ENCODE measurements around the gene UBE2E2.

UBE2E2 gene

DNA sequence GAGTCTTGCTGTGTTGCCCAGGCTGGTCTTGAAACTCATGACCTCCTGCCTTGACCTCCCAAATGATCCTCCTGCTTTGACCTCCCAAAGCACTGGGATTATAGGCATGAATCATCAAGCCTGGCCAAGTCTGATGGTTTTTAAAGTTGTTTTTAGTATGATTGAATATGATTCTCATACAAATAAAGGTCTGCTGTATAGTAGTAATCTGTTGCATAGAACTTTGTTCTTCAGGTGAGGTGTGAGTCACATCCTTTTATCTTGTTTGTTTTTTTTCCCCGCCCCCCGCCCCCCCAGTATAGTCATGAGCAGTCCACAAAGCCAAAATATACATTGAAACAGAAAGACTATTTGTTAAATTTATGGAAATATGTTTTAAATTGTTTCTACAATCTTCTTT lies 39.0 kb downstream of the UBE2E2 start:
- DNase-seq, result no peak

DNA sequence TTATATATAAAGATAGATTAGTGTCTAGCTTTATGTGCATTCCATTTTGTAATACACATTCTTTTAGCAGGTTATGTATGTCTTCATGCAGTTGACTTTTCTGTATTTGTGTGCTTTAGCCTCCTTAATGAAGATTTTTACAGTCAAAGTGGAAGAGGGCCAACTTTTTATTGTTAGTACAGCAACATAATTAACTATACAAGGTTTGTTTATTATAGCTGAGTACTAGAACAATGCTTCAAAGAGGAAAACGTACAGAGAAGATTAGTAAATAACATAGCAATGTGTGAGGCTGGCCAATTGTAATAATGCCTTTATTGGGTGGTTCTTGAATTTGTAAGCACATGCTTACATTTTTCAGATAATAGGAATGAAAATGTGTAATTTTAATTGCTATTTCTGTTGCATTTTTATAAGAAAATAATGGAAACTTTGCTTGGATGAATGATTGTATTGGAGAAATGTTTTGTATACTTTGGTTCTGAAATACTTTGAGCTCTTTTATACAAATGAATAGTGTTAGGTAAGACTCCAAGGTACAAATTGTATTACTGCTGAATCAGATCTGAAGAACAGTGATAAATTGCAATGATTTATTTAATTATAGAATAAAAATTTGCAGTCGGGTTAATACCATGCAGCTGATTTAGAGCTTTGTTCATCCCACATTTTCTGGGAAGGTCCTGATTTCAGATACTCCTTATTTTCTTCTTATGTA lies 41.4 kb downstream of the UBE2E2 start:
- DNase-seq, result no peak

DNA sequence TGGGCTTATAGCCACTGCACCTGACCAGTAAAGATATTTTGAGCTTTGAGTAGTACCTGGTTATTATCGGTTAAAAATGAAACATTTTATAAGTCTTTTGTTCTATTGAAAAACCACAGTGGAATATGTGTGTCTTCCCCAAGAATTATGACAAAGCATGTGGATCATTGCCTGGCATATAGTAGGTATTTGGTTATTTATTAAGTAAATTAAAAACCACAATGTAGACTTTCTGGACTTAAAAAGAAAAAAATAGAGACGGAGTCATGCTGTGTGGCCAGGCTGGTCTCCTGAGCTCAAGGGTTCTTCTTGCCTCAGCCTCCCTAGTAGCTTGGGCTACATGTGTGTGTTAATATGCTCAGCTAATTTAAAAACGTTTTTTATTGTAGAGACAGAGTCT lies 43.5 kb downstream of the UBE2E2 start:
- no peak for DNase-seq

DNA sequence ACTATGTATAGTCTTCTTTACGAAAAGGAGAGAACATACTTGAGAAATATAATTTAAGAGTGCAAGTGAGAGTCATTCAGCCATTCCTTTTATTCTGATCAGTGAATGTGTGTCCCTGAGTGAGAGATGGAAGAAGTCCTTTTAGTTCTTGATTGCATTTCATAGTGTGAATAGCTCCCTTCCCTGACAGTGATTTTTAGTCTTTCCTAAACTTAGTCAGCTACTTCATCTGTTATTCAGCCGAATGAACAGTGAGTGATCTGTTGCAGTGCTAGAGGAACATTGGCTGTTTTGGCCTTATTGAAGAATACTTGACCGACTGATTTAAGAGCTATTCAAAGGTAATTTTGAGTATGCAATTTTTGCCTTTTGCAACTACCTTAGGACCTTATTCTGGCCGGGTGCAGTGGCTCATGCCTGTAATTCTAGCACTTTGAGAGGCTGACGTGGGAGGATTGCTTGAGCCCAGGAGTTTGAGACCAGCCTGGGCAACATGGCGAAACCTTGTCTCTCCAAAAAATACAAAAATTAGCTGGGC lies 45.5 kb downstream of the UBE2E2 start:
- DNase-seq, result no peak

DNA sequence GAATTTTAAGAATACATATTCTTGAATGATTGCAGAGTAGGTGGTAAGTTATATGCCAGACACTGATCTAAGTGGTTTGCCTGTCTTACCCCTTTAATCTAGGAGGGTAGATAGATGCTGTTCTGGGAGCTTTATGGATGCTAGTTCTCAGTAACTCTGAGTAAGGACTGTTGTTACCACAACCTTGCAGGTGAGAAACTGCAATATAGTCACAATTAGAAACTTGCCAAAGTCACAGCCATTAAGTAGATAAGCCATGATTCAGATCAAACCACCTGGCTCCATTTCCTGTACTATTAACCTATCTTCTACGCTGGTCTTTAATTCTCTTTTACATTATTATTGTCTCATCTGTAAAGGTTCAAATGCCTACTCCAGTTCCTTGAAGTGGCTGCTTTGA lies 46.8 kb downstream of the UBE2E2 start:
- no peak for DNase-seq

DNA sequence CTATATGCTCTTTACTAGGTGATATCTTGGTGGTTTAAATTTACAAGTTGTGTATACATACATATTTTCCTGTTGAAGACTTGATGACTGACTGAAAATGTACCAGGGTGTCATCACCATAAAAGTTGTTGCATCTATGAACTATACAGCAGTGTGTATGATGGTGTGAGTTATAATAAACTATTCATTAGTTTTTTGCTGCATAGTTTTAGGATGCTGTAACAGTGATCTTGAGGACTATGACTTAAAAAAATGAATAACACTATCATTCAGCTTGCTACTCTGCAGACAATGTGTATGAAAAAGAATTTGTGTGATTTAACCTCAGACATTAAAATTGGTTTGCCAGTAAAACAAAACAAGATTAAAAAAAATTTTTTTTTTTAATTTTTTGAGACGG lies 49.0 kb downstream of the UBE2E2 start:
- no peak for DNase-seq

DNA sequence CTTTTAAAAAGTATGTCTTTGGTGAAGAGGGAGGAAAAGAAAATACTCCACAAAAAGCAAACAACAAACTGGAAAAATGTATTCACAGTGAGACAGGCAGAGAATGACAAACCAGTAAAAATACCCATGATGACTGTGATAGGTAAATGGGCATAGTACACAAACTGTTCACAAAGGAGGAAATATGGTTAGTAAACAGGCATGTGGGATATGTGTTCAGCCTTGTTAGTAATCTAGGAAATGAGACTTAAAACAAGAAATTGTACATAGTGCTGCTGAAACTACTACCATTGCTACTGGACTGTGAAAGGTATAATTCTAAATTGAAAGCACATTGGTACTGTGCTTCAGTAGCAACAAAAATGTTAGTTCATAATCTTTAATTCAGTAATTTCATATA lies 50.1 kb downstream of the UBE2E2 start:
- no peak for DNase-seq

DNA sequence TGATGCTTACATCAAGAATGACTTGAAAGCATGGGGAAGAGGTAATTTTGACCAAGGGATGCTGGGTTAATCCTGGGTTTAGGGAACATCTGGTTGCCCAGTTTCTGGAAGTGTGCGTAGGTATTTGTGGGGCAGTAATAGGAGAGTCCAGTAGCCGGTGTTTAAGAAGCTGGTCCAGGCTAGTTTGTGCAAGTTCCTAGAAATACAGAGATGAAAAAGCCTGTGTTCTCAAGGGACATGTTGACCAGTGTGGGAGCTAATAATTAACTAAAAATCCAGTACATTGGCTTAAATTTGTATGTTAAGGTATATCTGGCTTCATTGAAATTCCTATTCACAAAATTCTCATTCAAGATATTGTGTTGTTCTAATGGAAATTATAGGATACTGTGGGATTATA lies 51.2 kb downstream of the UBE2E2 start:
- no peak for DNase-seq

DNA sequence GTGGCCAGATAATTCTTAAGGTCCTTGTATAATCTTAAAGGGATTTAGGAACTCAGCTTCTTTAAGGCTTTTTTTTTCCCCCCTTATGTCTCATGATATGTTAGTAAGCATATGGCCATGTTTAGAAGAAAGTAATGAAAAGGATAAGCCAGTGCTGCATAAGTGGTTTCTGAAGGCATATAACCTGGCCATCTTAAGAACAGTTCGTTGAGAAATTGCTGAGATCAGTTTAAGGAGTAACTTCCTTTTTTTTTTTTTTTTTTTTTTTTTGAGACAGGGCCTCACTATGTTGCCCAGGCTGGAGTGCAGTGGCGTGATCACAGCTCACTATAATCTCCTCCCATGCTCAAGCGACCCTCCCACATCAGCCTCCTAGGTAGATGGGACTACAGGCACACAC lies 51.7 kb downstream of the UBE2E2 start:
- DNase-seq, result no peak

DNA sequence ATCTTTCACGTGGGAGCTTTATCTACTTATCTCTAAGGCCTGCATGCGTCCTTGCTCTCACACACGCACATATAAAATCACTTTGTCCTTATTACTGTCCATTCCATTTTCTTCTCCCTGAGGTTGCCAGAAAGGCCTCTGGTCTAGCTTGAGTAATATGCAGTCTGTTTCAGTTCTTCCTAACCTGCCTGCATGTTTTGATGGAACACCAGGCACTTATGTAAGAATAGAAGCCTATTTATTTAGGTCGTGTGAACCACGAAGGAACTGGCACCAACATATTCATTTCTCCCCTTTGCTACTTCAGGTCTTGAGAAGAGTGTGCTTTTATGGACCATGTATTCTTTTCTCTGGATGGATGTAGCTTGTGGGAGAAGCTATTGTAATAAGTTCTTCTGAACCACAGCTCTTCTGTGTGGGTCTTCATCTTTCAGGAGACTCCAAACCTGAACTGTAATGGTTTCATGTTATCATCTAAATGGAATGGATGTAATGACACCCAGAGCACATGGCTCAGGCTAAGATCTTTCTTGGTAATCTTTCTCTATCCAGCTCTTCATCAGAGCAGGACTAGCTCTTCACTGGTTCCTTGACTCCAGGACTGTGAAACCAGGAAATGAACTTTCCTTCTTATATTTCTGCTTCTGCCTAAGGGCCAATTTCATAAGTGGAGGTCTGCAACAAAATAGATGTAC lies 53.8 kb downstream of the UBE2E2 start:
- no peak for DNase-seq

DNA sequence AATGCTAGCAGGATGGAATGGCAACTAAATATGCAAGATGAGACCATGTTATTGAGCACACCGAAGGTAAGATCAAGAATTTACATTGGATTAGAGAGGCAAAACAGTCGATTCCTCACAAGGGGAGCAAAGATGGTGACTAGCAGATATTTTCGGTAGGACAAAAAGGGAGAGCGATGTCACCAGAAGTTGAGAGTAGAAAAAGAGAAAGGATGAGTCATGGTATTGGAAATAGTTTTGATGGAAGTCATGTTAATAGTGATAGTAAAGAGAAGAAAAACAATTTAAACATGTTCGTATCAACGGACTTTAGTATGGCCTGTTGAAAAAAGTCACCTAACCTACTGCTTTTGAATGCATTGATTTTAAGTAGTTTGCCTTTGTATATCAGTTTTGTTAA lies 55.0 kb downstream of the UBE2E2 start:
- no peak for DNase-seq

DNA sequence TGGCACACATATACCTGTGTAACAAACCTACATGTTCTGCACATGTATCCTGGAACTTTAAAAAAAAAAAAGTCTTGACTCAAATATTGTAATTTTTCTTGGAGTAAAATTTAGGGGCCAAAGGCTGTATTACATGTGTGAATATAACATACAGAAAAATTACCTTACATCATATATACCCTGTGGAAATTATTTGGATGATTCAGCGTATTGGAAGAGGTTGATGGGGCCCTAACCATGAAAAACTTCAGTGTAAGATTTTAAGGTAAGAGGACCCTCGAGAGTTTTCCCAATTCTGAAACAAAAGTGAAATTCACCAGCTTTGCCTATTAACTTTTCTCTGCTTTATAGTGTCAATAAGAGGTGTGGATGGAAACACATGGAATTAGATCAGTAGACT lies 56.4 kb downstream of the UBE2E2 start:
- no peak for DNase-seq

DNA sequence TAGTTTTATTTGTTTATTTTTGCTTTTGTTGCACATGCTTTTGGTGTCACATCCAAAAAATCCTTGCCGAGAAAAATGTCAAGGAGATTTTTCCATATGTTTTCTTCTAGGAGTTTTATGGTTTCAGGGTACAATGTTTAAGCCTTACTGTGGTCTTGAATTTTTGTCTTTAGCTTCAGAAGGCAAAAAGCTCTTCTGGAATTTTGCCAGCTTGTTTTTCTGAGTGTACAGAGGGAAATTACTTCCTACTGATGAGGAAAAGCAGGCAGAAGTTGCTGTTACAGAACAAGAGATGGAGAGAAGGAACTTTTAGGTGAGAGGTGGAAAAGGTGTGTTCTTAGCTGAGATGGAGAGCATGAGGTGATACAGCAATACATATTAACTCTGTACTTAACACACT lies 59.6 kb downstream of the UBE2E2 start:
- DNase-seq, result no peak

DNA sequence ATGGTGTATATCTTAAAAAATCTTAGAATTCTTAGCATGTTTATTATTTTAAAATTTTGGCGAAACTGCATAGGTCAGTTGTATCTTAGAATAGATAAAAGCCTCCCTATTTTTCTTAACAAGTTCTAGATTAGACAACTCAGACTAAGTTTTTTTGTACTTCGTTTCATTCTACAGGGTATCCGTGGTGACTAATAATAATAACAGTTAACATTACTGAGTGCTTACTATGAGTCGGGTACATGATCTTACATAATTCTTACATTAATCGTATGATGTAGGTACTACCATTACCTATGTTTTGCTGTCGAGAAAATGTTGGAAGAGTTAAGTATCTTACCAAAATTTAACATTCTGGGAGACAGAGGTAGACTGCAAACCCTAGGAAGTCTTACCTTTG lies 60.7 kb downstream of the UBE2E2 start:
- no peak for DNase-seq

DNA sequence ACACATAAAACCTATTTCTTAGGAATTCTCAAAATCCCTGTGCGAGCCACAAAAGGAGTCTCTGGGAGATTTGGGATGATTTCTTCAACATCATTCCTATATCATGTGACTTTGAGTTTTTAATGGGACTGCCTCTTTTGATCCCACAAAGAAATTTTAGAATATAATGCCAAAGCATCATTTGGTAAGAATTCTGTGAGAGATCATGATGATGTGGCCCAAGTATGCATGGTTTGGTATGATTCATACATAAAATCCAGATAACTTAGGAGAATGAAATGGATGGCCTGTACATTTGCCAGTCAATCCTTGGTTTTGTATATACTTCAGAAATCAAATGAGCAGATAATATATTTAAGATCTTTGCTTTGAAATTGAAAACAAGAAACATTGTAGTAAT lies 61.3 kb downstream of the UBE2E2 start:
- DNase-seq, result no peak

DNA sequence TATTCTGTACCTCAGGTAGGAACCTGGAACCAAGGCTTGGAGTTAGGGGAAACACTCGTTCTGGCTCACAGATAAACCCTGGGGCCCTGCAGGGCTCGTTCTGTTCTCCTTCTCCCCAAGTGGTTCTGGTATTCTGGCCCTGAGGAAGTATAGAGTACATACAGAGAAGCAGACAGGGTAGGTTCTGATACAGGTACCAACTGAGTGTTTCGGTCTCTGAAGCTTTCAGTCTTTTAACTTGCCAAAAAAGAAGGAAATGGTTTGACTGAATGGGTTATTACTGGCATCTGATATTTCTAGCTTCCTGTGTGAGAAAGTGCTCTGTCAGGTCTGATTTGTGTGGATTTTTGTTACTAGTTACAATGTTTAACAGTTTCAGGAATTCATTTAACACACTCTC lies 67.3 kb downstream of the UBE2E2 start:
- DNase-seq, result no peak

DNA sequence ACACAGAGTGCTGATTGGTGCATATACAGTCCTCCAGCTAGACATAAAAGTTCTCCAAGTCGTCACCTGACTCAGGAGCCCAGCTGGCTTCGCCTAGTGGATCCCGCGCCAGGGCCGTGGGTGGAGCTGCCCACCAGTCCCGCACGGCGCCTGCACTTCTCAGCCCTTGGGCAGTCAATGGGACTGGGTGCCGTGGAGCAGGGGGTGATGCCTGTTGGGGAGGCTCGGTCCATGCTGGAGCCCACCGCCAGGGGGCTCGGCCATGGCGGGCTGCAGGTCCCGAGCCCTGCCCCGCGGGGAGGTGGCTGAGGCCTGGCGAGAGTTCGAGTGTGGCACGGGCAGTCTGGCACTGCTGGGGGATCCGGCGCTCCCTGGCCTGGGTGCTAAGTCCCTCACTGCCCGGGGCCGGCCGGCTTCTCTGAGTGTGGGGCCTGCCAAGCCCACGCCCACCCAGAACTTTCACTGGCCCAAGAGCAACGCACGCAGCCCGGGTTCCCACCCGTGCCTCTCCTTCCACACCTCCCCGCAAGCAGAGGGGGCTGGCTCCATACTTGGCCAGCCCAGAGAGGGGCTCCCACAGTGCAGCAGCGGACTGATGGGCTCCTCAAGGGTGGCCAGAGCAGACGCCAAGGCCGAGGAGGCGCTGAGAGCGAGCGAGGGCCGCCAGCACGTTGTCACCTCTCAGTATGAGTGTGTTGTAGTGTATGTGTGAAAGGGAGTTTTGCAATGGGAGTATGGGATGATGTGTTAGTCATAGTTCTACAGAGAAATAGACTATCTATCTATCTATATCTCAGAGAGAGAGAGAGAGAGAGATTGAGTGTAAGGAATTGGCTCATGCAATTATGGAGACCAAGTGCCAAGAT lies 69.0 kb downstream of the UBE2E2 start:
- no peak for DNase-seq

DNA sequence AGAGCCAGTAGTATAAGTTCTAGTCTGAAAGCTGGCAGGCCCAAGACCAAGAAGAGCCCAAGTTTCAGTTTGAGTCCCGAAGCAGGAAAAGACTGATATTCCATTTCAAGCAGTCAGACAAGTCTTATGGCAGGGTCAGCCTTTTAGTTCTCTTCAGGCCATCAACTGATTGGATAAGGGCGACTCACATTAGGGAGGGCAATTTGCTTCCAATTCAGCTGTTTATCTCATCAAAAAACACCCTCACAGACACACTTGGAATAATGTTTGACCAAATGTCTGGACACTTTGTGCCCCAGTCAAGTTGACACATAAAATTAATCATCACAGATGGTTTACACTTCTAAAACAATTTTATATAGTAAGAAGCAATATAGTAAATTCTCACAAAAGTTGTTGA lies 69.7 kb downstream of the UBE2E2 start:
- DNase-seq, result no peak

DNA sequence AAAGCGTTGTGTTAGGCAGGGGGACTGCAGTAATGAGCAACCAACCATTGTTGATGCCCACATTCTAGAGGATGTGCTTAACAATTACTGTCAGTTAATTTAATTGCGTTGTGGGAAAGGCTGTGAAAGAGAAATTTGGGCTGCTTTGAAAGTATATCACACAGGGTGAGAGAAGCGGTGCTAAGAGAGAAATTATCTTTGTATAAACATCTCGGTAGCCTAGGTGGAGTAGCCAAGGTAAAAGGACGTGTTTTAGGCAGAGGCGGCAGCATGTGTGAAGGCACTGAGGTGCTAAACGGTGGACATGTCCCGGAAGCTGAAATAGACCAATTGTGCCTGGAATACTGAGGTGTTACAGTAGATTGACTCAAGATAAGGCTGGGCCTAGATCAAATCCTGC lies 71.9 kb downstream of the UBE2E2 start:
- no peak for DNase-seq

DNA sequence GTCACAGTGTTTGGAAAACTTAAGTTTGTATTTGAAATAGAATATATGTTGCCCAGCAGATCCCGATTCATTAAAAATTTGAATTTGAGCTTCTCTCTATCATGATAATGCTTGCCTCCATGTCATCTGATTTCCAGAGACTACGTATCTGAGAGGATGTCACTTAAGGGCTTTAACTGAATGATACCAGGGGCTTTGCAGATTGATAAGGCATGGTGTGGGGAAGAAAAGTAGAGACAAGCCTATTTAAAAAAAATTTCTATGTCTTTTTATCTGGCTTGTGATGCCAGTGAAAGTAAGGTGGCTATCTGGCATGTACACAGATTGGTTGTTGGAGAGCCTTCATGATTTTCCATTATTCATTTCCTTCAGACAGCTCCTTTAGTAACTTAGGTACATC lies 72.7 kb downstream of the UBE2E2 start:
- no peak for DNase-seq

DNA sequence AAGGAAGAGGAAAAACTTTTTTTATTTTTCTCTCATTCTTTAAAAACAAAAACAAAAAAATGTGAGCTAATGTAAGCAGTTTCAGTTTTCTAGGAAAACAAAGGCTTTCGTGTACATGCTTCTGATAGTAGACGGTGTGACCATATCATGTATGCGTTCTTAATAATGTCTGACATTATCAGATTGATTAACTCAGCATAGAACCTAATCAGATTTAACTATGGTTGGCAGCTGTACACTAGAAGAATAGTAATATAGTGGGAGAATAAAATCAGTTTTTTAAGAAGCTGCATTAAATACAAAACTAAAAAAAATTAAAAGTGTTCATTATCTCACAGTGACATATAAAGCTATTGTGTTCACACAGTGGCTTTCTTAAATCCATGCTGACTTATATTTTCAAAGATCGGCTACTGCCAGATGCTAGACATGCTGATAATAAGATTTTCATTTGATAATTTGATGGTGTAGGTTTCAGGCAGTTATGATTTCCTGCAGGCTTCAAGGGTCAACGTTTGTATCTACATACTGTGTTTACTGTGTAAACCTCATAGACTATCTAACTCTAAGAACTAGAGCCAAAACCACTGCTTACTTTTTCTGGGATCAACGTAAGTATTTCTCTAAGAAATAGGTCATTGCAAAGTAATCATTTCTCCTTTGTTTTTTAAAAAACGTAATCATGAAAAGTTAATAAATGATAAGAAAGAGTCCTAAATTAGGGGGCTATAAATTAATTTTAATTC lies 74.0 kb downstream of the UBE2E2 start:
- DNase-seq, result no peak

DNA sequence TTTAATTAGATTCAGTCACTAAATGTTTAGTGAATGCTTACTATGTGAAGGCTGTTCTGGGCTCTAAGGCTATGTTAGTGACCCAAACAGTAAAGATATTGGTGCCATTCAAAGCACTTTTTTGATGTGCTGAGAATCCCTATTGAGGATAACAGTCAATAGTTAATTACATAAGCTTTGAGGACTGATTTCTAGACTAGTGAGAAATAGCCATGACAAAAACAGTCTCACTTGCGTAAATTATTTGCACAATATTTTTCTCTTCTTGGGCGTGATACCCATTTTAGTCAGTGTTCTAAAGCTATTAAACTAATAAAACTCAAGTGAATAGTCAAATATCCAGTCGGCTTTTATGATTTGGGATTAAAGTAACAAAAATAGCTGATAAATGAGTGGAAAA lies 74.6 kb downstream of the UBE2E2 start:
- DNase-seq, result no peak

DNA sequence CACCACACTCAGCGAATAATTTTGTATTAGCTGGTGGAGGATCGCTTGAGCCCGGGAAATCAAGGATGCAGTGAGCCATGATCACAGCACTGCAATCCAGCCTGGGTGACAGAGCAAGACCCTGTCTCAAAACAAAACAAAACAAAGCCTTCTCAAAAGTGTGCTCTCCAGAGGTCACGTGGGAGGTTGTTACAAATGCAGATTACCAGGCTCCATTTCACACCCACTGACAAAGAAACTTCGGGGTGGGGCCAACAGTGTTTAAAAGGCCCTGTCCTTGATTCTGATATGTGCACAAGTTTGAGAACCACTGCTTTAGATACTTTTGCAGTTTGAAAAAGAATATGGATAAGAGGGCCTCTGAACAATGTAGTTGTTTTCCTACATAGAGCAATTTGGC lies 80.5 kb downstream of the UBE2E2 start:
- no peak for DNase-seq

All from activated CD4-positive, alpha-beta T cell treated with anti-CD3 and anti-CD28 coated beads for 4 hours (primary cell).